Stomach (tissue), 9 donors: ENCODE measurements around the gene SLC43A1. TPM values are rescaled to one million over a fixed set of nuclear protein-coding genes. Genes with fewer than 3 reads are reported as not detected.

Experiments
- DNase-seq, 2 donors: peaks; one replicate each; pipeline versions ENCODE4 v3.0.0 to v3.0.0-alpha.2; 2013 to 2019
- H3K27ac ChIP-seq, 5 donors: fragments of 200-600 bp in 4 of 5; sonication (generic) in 4 of 5; one replicate each; pipeline ENCODE4 v1.5.1; 2013 to 2019; ENCODE audit warnings: mild to moderate bottlenecking in 1 of 5, moderate library complexity in 1 of 5
- H3K27me3 ChIP-seq, 3 donors: fragments of 200-600 bp; sonication (generic); one replicate each; pipeline ENCODE4 v1.5.1; 2017 to 2019; ENCODE audit warnings: mixed run types in 1 of 3
- H3K36me3 ChIP-seq, 4 donors: fragments of 200-600 bp; sonication (generic); 1 replicate in 3 of 4; 2 replicates in 1 of 4; pipeline ENCODE4 v1.5.1; 2016 to 2019
- H3K4me1 ChIP-seq, 4 donors: fragments of 200-600 bp; sonication (generic); one replicate each; pipeline ENCODE4 v1.5.1; 2016 to 2019
- H3K4me3 ChIP-seq, 4 donors: fragments of 200-600 bp; sonication (generic) in 3 of 4; one replicate each; pipeline ENCODE4 v1.5.1; 2016 to 2019; ENCODE audit warnings: mild to moderate bottlenecking in 1 of 4
- H3K9me3 ChIP-seq, 4 donors: fragments of 200-600 bp; sonication (generic); one replicate each; pipeline ENCODE4 v1.5.1; 2016 to 2019
- EP300 ChIP-seq: sonication (generic); formaldehyde crosslinking; IDR thresholded peaks from one replicate; pipeline ENCODE4 v1.6.1; 2017; ENCODE audit warnings: antibody characterized with exemption
- POLR2A ChIP-seq, 4 donors: fragments of 450-650 bp; IDR thresholded peaks; one replicate each; pipeline ENCODE4 v1.6.1; 2016; ENCODE audit warnings: antibody characterized with exemption in 4 of 4, control low read depth in 2 of 4, mild to moderate bottlenecking in 1 of 4, moderate library complexity in 1 of 4
- POLR2AphosphoS5 ChIP-seq, 3 donors: sonication (generic); formaldehyde crosslinking; IDR thresholded peaks; one replicate each; pipeline ENCODE4 v1.6.1; 2016; ENCODE audit warnings: antibody characterized with exemption in 3 of 3
- WGBS, 5 donors: extraction: QIAGEN DNeasy Blood & Tissue Kit in 3 of 5; methylation state at CpG; one replicate each; pipeline versions ENCODE4 v1.1.5 to v1.1.7; 2013 to 2018; 5-methylcytosine and 5-hydroxymethylcytosine counted together
- intact Hi-C: fragments of 100-400 bp; cut with DNase I; formaldehyde crosslinking; loops from one replicate; pipeline ENCODE4 v1.15.1; 2023; ENCODE audit warnings: low total_unique reads
- polyA plus RNA-seq, 3 donors: library from polyadenylated mRNA; stranded (reverse); fragments of 200-250 nt; gene quantifications; one replicate each; pipeline ENCODE4 v1.2.3, GENCODE V29; 2013
- total RNA-seq, 5 donors: library from RNA; depleted of rRNA; stranded (reverse); fragments of >200 nt; gene quantifications; one replicate each; pipeline versions ENCODE4 v1.1.0 to v1.2.3, GENCODE V29; 2014 to 2016
- TF ChIP-seq, protein P1 (sequence below), 7 experiments: fragments of 450-650 bp in 4 of 7; fragments of 200-600 bp in 3 of 7; sonication (generic) in 3 of 7; IDR thresholded peaks; one replicate each; pipeline ENCODE4 v1.5.1; 2016 to 2019; ENCODE audit warnings: antibody characterized with exemption in 7 of 7, control low read depth in 2 of 7, mild to moderate bottlenecking in 1 of 7
- donor health status: healthy with polysubstance abuse.
- donor health status: Bipolar disorder and iron deficiency.
- donor health status: healthy.

The SLC43A1 gene
- total and polyA plus RNA-seq, 8 donors, result 10.5 to 38.4 (median 19.1) TPM

DNA sequence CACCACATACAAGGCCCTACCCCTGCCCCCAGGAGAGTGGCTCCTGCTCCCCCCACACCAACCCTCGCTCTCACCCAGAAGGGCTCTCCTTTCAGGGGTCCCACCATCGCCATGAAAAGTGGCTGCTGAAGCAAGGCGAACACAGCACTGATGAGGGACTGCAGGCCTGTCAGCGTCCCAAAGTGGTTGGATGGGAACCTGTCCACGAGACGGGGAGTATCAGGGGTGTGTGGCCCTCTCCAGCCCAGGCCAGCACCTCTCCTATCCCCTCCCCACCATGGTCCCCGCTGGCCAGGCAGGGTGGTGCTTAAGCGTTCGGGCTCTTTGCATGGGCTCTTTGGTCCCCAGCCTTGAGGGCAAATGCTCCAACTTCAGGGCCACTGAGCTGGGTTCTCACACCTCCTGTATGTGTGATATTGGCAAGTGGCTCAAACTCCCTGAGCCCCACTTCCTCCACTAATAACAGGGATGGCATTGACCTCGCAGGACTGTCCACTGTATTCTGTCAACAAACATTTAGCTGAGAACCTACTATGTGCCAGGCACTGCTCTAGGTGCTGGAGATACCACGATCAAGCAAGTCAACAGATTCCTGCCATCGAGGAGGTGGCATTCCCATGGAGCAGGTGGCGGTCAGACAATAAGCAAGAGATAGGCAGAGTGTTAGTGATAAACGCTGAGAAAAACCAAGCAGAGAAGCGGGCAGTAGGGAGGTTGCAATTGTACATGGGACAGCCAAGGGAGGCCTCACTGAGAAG lies 28.3 kb downstream of the SLC43A1 start:
- no peak overlapping the region for H3K4me3 ChIP-seq
- peaks cover 0 to 19% (median 13%) of the 10 kb centered on the region in 3 donors for H3K27me3 ChIP-seq
- no peaks in the 10 kb centered on the region for H3K9me3 ChIP-seq
- no peak for DNase-seq
- intact Hi-C loops, result loop anchor here (10.0 kb wide), 1 partner anchor 142 kb away; no protein-coding TSS in a partner anchor
- no peak for TF ChIP-seq POLR2AphosphoS5 (IDR thresholded peaks at IDR 0.05)
- no peak for TF ChIP-seq POLR2A (IDR thresholded peaks at IDR 0.05)
- TF ChIP-seq, protein P1, sequence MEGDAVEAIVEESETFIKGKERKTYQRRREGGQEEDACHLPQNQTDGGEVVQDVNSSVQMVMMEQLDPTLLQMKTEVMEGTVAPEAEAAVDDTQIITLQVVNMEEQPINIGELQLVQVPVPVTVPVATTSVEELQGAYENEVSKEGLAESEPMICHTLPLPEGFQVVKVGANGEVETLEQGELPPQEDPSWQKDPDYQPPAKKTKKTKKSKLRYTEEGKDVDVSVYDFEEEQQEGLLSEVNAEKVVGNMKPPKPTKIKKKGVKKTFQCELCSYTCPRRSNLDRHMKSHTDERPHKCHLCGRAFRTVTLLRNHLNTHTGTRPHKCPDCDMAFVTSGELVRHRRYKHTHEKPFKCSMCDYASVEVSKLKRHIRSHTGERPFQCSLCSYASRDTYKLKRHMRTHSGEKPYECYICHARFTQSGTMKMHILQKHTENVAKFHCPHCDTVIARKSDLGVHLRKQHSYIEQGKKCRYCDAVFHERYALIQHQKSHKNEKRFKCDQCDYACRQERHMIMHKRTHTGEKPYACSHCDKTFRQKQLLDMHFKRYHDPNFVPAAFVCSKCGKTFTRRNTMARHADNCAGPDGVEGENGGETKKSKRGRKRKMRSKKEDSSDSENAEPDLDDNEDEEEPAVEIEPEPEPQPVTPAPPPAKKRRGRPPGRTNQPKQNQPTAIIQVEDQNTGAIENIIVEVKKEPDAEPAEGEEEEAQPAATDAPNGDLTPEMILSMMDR (IDR thresholded peaks at IDR 0.05), result no peak
- no peak for TF ChIP-seq EP300
- WGBS, 5 donors, result 92 to 93% (median 93%) methylated on average over 15 of the region's 15 CpGs
- peaks cover 35 to 86% (median 75%) of the 10 kb centered on the region in 4 donors for H3K36me3 ChIP-seq
- peaks cover 11 to 26% (median 18%) of the 10 kb centered on the region in 4 donors for H3K4me1 ChIP-seq
- no peak overlapping the region for H3K27ac ChIP-seq

DNA sequence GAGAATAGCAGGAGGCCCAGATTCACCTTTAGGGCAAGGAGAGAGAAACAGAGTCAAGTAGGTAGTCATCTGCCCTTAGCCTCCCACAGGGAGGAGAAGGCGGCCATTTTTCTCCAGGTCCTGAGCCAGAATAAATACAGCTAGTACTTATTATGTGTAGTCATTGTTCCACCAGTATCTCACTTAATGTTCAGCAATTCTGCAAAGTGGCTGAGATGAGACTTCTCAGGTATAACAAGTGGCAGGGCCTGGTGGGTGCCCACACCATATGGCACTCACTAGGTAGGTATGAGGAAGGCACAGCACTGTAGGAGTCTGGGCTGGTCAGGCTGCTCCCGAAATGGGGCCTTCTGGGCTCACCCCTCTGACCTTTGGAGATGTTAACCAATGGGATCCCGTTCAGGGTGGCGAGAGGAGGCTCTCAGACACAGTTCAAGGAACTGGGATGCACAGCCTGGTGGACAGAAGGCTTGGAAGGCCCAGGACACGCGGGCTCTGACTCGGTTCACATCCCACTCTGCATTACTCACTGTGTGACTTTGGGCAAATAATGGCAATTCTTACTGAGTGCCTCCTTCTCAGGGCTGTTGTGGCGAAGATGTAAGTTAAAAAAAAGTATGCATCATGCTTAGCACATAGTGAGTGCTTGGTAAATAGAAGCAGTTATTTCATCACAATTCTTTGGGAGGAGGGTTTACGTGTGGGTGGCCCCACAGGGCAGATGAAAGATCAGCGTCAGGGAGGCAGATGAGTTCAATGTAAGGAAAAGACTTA lies 30.1 kb downstream of the SLC43A1 start:
- Histone ChIP-seq H3K9me3 (no peaks in the 10 kb centered on the region), H3K4me1 (peaks cover 11 to 29% (median 17%) of the 10 kb centered on the region in 4 donors), H3K27ac (no peak overlapping the region), H3K36me3 (peaks cover 35 to 70% (median 62%) of the 10 kb centered on the region in 4 donors), H3K27me3 (peaks cover 0 to 31% (median 13%) of the 10 kb centered on the region in 3 donors), H3K4me3 (no peak overlapping the region)
- TF ChIP-seq, protein P1 (IDR thresholded peaks at IDR 0.05), result no peak
- no peak for TF ChIP-seq POLR2AphosphoS5 (IDR thresholded peaks at IDR 0.05)
- no peak for TF ChIP-seq EP300
- 85 to 93% (median 90%) methylated on average over 8 to 10 of the region's 10 CpGs for WGBS, 5 donors
- no peak for DNase-seq
- intact Hi-C loops, result loop anchor here (10.0 kb wide), 1 partner anchor 141 kb away; no protein-coding TSS in a partner anchor

DNA sequence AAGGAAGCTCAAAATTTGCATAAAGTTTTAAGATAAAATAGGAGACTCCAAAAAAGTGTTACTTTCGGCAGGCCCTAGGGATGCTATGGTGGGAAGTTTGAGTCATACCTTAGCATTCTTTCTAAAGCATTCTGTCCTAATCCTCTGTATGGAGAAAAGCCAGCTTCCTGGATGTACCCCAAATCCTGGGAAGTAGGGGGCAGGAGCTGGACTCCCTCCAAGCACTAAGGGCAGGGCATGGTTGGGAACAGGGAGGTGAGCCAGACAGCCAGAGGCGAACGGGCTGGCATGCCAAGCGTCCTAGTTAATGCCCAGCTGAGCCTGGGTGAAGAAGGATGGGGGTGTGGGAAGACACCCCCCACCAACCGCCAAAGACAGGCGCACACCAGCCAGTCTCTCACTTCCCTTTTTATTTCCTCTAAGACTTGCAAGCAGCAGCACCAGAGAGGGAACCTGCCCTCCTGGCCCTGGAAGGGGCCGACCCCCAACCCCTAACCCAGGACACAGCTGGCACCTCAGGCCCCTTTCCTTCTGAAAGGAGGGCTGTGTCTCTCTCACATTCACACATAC lies 31.3 kb downstream of the SLC43A1 start:
- Histone ChIP-seq H3K4me1 (peaks cover 11 to 38% (median 25%) of the 10 kb centered on the region in 4 donors), H3K36me3 (peaks cover 32 to 58% (median 50%) of the 10 kb centered on the region in 4 donors), H3K27ac (no peak overlapping the region), H3K27me3 (peaks cover 0 to 37% (median 13%) of the 10 kb centered on the region in 3 donors), H3K4me3 (no peak overlapping the region), H3K9me3 (no peaks in the 10 kb centered on the region)
- 54 to 67% (median 59%) methylated on average over 7 of the region's 7 CpGs for WGBS, 5 donors
- intact Hi-C loops, result loop anchor here (10.0 kb wide), 1 partner anchor 139 kb away; no protein-coding TSS in a partner anchor
- DNase-seq, result no peak
- TF ChIP-seq POLR2AphosphoS5 (IDR thresholded peaks at IDR 0.05) (no peak), POLR2A (IDR thresholded peaks at IDR 0.05) (no peak), EP300 (no peak)
- TF ChIP-seq, protein P1 (IDR thresholded peaks at IDR 0.05), result no peak

DNA sequence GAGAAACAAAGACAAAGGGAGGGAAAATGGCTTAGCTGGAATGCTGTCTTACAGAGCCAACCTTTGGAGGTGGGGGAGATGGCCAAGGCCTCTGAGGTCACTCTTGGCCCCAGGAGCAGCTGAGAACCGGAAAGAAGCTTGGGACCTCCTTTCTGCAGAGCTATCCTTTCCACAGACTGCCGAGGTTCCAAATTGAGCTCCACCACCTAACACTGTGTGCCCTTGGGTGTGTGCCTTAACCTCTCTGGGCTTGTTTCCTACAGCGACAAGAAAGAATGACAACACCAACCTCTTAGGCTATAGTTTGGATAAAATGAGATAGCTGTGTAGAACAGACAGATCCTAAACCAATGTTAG lies 32.0 kb downstream of the SLC43A1 start:
- Histone ChIP-seq H3K36me3 (peaks cover 25 to 51% (median 43%) of the 10 kb centered on the region in 4 donors), H3K27ac (no peak overlapping the region), H3K9me3 (no peaks in the 10 kb centered on the region), H3K4me1 (peaks cover 11 to 38% (median 26%) of the 10 kb centered on the region in 4 donors), H3K4me3 (peak overlapping the region in 1 of 4 donors; percentile 8), H3K27me3 (peaks cover 0 to 37% (median 13%) of the 10 kb centered on the region in 3 donors)
- DNase-seq, result no peak
- whole genome bisulfite sequencing, 5 donors, result 44 to 73% (median 53%) methylated on average over 3 of the region's 3 CpGs
- no peak for TF ChIP-seq POLR2A (IDR thresholded peaks at IDR 0.05)
- TF ChIP-seq EP300, result no peak
- TF ChIP-seq POLR2AphosphoS5 (IDR thresholded peaks at IDR 0.05), result no peak
- TF ChIP-seq, protein P1 (IDR thresholded peaks at IDR 0.05), result no peak
- intact Hi-C loops, result loop anchor here (10.0 kb wide), 1 partner anchor 139 kb away; no protein-coding TSS in a partner anchor
